ENCODE data around the gene PLEKHA7. TPM values are rescaled to one million over a fixed set of nuclear protein-coding genes. Genes with fewer than 3 reads are reported as not detected.

PLEKHA7 gene, protein sequence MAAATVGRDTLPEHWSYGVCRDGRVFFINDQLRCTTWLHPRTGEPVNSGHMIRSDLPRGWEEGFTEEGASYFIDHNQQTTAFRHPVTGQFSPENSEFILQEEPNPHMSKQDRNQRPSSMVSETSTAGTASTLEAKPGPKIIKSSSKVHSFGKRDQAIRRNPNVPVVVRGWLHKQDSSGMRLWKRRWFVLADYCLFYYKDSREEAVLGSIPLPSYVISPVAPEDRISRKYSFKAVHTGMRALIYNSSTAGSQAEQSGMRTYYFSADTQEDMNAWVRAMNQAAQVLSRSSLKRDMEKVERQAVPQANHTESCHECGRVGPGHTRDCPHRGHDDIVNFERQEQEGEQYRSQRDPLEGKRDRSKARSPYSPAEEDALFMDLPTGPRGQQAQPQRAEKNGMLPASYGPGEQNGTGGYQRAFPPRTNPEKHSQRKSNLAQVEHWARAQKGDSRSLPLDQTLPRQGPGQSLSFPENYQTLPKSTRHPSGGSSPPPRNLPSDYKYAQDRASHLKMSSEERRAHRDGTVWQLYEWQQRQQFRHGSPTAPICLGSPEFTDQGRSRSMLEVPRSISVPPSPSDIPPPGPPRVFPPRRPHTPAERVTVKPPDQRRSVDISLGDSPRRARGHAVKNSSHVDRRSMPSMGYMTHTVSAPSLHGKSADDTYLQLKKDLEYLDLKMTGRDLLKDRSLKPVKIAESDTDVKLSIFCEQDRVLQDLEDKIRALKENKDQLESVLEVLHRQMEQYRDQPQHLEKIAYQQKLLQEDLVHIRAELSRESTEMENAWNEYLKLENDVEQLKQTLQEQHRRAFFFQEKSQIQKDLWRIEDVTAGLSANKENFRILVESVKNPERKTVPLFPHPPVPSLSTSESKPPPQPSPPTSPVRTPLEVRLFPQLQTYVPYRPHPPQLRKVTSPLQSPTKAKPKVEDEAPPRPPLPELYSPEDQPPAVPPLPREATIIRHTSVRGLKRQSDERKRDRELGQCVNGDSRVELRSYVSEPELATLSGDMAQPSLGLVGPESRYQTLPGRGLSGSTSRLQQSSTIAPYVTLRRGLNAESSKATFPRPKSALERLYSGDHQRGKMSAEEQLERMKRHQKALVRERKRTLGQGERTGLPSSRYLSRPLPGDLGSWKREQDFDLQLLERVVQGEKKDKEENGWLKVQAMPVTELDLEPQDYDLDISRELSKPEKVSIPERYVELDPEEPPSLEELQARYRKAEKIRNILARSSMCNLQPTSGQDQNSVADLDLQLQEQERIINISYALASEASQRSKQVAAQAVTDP
- 44.0 to 52.1 TPM (median 49.4 TPM) in 5 replicates for total RNA-seq (2022; extraction: Qiagen RNA extraction)

DNA sequence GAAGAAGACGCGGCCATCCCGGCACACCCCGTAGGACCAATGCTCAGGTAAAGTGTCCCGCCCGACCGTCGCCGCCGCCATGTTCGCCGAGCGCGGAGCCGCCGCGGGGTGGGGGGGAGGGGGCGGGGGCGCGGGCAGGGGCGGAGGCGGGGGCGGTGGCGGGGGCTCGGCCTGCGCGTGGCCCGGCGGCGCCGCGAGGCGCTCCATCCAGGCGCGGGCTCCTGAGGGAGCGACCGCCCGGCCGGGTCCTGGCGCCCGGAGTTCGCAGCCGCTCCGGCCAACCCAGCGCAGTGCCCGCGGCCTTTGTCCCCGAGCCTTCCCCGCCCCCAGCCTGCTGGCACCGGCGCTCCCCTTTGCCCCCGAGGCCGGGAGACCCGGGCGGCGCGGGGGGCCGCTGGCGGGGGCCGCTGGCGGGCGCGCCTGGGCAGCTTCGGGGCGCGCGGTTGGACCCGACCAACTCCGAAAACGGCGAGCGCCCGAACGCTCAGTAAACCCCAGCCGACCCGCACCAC lies at the start of gene PLEKHA7:
PLEKHA7 (minus strand) TSS at position 94 of the 512 bp plus-strand sequence; CDS start at position 81, 13 bp downstream.

DNA sequence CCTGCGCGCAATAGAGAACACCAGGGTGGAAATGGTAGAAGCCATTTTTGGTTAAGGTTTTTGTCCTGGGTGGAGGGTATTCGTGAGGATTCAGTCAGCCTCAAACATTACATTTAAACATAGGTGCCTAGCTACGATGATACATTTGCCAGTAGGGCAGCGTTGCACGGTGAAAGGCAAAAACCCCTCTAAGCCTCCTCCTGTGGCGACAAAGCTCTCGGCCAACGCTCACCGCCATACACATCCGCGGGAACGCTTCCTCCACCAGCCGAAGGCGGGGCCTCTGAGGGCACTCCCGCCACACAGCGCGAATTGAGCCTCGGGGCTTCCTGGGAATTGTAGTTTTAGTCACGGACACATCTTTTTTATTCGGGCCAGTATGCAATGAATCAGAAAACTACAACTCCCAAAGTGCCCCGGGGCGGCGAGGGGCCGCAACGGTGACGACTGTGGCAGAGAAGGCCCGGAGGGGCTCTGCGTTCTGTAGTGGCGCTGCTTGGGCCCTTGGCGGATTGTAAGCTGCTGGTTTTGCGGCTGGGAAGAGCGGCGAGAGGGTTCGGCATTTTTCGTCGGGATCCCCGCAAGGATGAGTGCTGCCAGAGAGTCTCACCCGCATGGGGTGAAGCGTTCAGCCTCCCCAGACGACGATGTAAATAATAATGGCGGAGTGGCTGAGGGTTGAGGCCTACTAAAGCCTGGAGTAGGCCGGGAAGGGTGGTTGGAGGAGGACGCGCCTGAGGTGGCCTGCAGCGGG lies 275.8 kb downstream of the PLEKHA7 start, which contains the start of gene C11orf58:
C11orf58 (plus strand) TSS at position 455 of the 754 bp plus-strand sequence; CDS start at position 587, 132 bp downstream.

Other genes with a start within 250 kb of the PLEKHA7 start
- 1,535 to 1,903 TPM (median 1,574 TPM) in 5 replicates for gene RPS13, start 63.3 kb upstream of the PLEKHA7 start, total RNA-seq (2022; extraction: Qiagen RNA extraction)
- 9.0 to 16.3 TPM (median 13.4 TPM) in 5 replicates for gene PIK3C2A, start 193.6 kb upstream of the PLEKHA7 start, total RNA-seq (2022; extraction: Qiagen RNA extraction)

Data from A549 treated with Mapracorat at 1 μM for 4 hours (cell line).